Measurements from ENCODE around the gene CRYL1.

Gene CRYL1

DNA sequence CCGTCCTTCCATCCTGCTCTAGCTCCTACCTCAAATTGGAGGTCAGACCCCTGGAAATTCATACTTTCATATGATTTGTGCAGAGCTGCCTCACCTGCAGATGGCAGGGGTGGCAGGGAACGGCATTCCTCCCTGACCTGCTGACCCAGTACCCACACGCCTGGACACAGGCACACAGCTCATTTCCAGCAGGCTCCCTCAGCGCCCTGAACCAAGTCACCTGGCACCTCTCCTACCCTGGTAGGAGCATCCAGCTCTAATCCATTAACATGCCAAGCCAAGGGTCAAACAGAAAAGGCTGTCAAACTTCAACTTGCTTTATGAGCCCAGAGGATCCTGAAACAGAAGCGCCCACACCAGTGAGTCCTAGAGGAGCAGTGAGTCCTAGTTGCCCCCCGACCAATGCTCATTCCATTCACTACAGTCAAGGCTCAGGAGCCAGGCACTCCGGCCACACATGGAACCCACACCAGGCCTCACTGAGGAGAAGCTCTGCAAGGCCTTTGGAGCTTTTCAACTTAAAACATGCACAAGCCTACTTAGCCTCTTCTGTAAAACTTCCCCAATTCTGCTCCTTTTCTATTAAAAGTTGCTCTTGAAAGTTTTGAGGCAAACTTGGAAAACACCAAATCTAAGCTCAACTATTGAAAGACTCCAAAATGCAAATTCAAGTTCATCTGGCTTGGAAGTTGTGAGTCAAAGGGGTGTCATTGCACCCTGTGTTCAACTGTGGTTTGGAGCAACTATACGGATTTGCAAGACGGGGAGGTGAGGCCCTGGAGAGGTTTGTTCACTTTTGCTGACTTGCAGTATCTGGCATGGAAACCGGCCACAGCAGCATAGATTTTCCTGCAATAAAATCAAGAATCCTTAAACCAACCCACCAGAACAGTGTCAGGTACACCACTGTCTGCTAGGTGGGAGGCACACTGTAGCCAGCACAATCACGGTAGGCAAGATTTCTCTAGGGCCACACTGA lies 96.7 kb downstream of the CRYL1 start:
- no peak for DNase-seq (ENCODE audit: extremely low read depth in 1 of 2, low read depth in 1 of 2)

GRCh38 chr13:20426766-20427448 lies 98.8 kb downstream of the CRYL1 start:
- no peak for DNase-seq (ENCODE audit: extremely low read depth in 1 of 2, low read depth in 1 of 2)

GRCh38 chr13:20425819-20426219 lies 99.8 kb downstream of the CRYL1 start:
- DNase-seq (ENCODE audit: extremely low read depth in 1 of 2, low read depth in 1 of 2) = no peak

DNA sequence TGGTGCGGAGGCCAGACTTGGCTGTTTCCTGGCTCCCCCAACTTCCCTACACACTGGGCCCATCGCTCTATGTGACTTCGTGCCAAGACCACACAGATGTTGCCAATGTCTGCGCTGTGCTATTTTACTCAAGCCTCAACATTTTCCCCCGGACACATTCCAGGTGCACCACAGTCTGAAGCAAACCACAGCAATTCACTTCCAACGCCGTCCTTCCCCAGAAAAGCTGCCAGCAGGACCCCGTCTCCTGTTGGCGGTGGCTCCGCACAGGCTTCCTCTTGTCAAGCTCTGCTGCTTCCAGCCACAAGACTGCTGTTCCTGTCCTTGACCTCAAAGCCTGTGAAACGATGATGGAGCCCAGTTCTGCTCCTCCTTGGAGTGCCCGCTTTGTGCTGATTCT lies 100.7 kb downstream of the CRYL1 start:
- no peak for DNase-seq (ENCODE audit: extremely low read depth in 1 of 2, low read depth in 1 of 2)

DNA sequence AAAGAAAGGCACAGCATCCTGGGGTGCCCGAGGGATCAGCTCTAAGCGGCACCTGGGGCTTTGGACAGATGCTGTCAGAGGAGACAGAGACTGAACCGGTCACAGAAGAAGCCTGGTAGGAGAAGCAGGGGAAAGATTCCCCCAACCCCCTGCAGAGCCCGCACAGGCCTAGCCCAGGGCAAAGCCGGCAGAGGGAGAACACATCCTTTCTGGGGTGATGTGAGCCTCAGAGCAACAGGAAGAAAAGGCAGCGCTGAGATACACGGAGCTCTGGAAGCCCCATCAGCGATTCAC lies 101.2 kb downstream of the CRYL1 start:
- DNase-seq (ENCODE audit: extremely low read depth in 1 of 2, low read depth in 1 of 2) = no peak

DNA sequence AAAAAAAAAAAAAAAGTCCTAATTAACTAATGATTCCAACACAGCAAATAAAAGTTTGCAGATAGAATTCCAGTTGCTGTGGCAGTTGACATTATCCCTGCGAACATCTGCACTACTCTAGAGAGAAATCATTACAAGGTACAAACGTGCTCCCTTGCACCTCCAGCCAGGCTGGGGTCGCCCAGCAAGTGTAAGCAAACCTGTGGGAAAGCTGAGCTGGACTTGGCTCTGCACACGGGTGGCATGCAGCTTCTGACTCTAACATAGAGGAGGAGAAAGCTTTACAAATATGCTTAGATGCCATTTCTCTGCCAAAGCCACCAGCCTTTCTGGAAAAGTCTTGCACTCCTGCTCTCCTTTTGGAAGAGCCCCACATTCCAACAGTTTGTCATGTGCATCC lies 103.3 kb downstream of the CRYL1 start:
- no peak for DNase-seq (ENCODE audit: extremely low read depth in 1 of 2, low read depth in 1 of 2)

- DNase-seq (ENCODE audit: extremely low read depth in 1 of 2, low read depth in 1 of 2) = no peak
These were observed 104.7 kb downstream of the CRYL1 start for GRCh38 chr13:20420938-20421337.

- no peak for DNase-seq (ENCODE audit: extremely low read depth in 1 of 2, low read depth in 1 of 2)
These were observed 106.7 kb downstream of the CRYL1 start for GRCh38 chr13:20418953-20419352.

DNA sequence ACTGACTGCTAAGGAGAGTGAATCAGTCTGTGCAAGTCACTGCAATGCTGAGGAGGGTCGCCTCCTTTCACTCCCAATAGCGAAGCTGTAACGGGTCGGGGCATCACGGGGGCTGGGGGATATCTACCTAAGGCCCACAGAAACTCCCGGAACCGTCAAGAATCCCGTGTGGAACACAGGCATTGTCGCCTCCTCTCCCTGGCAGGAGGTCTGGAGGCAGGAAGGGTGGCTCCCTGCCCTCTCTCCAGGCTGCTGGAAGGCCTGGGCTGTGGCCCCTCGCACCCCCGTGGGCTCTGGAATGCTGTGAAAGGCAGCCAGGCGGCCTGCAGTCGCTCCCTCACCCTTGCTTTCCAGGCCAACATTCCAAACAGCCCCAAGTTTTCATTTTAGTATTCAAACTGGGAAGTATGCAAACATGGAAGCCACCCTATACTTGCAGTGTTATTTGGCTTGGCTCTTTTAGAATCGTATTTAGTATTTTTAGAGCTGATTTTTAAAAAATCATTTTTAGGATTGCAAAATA lies 109.4 kb downstream of the CRYL1 start:
- DNase-seq (ENCODE audit: extremely low read depth in 1 of 2, low read depth in 1 of 2) = no peak

DNA sequence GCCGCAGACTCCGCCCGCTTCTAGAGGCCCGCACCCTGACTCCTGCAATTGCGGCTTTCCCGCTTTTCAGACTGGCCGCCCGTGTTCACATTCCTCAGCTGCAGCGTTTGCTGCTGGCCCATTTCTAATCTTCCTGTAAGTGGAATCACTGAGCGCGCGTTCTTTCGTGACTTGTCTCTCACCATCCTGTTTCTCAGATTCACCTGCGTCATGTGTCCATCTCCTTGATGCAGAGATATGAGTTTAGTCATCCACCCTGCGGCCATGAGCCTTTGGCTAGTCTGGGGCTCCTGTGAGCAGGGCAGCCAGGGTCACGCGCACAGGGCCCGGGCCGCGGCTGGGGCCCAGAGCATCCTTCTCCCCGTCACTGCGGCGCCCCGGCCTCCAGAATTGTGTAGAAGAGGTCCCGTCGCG lies 110.0 kb downstream of the CRYL1 start:
- DNase-seq (ENCODE audit: extremely low read depth in 1 of 2, low read depth in 1 of 2) = no peak

- no peak for DNase-seq (ENCODE audit: extremely low read depth in 1 of 2, low read depth in 1 of 2)
These were observed 110.4 kb downstream of the CRYL1 start for GRCh38 chr13:20415306-20415679.

GRCh38 chr13:20414546-20415305 lies 110.9 kb downstream of the CRYL1 start:
- DNase-seq (ENCODE audit: extremely low read depth in 1 of 2, low read depth in 1 of 2) = no peak

DNA sequence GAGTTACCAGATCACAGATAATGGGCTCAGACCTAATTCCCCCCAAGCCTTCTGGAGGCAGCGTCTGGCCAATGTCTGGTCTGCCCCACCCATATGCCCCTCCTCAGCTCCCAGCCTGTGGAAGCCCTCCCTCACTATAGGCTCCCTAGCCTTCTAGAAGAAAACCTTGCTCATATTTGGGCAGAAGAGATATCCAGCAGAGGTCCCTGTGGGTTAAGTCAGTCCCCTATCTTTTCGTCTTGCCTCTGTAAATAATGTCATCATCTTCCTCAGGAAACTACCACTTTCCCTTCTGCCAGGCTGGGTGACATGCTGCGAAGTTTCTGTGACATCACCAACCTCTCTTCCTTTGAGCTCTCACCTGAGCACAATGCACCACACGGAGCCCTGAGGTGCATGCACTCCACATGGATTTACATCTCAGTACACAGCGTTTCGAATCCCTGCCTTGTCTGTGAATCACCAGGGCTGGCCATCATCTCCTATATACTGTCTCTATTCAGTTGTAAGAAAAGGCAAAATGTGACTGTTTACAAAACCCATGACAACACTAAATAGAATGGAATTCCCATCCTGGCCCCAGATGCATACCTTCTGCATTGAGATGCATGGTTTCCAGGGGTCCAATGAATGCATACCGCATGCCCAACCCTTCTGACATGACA lies 112.8 kb downstream of the CRYL1 start:
- no peak for DNase-seq (ENCODE audit: extremely low read depth in 1 of 2, low read depth in 1 of 2)

DNA sequence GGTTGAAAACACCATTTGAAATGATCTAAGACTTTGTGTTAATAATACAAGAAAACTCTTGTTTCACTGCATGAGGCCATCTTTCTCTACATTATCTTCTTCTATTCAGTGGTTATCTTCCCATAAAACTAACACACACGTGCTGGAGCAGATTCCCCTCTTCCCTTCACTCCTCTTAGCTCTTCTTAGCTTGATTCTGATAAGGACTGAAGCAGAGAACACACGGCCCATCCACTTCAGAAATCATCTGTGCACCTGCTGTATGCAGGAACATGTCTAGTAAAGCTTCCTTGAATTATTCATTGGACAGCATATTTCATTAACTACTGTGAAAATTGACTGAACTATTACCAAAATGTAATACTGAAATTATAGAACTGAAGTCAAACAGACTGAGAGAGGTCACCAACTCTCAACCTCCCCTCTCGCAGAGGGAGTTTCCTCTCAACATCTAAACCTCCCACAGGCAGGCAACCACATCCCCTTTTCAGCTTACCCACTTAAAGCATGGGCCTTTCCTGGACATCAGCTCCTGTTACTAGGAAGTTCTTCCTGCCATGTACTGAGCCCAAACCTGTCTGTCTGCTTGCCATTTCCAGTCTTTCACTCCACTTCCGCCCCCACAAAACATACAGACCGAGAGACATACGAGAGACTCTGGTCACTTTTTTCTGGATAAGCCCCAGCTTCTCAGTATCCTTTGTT lies 113.9 kb downstream of the CRYL1 start:
- peak; percentile 19 to 47 for DNase-seq (ENCODE audit: extremely low read depth in 1 of 2, low read depth in 1 of 2)

GRCh38 chr13:20410726-20411125 lies 114.9 kb downstream of the CRYL1 start:
- no peak for DNase-seq (ENCODE audit: extremely low read depth in 1 of 2, low read depth in 1 of 2)

GRCh38 chr13:20408181-20408580 lies 117.5 kb downstream of the CRYL1 start:
- no peak for DNase-seq (ENCODE audit: extremely low read depth in 1 of 2, low read depth in 1 of 2)

DNA sequence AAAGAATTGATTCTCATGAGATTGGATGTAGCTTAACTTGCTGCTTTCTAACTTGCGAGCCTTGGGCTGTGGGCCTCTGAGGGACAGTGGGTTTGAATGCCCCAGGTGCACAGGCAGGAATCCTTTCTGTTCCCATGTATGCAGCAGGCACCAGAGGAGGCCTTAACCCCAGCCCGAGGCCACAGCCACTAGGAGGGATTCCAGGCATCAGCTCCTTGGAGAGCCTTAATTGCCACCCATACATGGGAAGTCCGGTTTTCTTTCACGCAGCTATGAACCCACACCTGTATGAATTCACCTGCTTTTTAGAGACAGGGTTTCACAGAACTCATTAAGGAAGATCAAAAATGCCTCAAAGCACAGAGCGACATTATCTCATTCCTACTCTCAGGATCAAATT lies 117.9 kb downstream of the CRYL1 start:
- DNase-seq (ENCODE audit: extremely low read depth in 1 of 2, low read depth in 1 of 2) = no peak

DNA sequence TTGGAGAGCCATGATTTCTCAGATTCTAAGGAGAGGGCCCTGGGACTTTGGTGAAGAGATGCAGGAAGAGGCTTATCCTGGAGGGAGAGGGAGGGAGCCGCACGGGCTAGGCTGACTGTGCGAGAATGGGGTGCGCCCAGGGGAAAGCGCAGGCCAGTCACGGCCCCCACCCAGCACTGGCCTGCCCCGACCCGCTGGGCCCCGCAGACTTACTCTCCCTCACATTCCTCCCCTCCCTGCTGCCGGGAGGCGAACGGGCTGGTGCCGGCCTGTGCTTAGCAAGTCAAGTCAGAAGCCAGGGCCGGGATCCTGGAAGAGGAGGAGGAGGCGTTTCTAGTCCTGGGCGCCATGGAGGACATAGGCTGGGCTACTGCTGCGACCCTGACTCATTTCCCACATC lies 120.0 kb downstream of the CRYL1 start:
- DNase-seq (ENCODE audit: extremely low read depth in 1 of 2, low read depth in 1 of 2) = no peak

DNA sequence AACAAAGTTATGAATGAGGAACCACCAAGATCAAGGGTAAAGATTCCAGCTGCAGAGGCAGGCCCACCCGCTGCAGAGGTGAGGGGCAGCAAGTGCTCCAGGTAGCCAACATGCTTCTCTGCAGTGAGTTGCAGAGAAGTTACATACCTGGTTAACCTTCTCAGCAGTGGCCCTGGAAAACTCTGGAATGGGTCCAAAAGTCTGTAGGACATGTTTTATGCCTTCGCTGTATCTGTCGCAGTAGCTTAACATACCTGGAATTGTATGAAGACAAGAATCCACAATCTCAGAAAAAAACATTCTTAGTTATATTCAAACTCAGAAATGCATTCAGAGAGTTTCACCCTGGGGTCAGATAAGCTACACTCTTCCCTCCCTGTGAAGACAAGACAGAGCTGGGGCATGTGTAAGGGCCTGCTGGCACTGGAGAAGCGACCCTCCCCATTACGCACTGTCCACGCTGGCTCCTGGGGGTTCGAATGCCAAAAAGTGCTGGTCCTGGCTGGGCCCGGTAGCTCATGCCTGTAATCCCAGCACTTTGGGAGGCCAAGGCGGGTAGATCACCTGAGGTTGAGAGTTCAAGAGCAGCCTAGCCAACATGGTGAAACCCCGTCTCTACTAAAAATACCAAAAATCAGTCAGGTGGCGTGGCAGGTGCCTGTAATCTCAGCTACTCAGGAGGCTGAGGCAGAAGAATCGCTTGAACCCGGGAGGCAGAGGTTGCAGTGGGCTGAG lies 121.0 kb downstream of the CRYL1 start:
- DNase-seq (ENCODE audit: extremely low read depth in 1 of 2, low read depth in 1 of 2) = no peak

DNA sequence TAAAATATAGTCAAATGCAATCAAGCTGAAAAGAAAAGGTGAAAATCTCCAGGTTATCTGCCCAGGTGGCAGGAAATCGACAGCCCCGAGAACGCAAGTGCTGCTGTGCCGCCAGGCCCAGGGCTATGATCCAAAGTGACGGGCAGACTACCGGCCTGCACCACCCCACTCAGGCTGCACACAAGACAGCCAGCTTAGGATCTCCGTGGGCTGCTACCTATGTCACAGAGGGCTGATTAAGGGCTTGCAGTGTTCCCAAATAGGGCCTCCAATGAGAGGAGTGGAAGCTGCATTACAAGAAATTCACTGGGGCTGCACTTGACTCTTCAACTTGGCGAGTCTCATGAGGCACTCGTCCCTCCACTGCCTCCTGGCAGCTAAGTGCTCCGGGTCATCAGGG lies 121.8 kb downstream of the CRYL1 start:
- no peak for DNase-seq (ENCODE audit: extremely low read depth in 1 of 2, low read depth in 1 of 2)
